Breast epithelium (tissue), 3 donors: ENCODE data around the gene ACACB.

Experiments
- POLR2A ChIP-seq: fragments of 450-650 bp; IDR thresholded peaks from one replicate; pipeline ENCODE4 v1.6.1; 2016; ENCODE audit warnings: antibody characterized with exemption, mild to moderate bottlenecking, moderate library complexity
- TF ChIP-seq, protein P1 (sequence below), 3 donors: fragments of 450-650 bp; IDR thresholded peaks; one replicate each; pipeline ENCODE4 v1.5.1; 2016 to 2017; ENCODE audit warnings: antibody characterized with exemption in 3 of 3, mild to moderate bottlenecking in 3 of 3, moderate library complexity in 3 of 3

DNA sequence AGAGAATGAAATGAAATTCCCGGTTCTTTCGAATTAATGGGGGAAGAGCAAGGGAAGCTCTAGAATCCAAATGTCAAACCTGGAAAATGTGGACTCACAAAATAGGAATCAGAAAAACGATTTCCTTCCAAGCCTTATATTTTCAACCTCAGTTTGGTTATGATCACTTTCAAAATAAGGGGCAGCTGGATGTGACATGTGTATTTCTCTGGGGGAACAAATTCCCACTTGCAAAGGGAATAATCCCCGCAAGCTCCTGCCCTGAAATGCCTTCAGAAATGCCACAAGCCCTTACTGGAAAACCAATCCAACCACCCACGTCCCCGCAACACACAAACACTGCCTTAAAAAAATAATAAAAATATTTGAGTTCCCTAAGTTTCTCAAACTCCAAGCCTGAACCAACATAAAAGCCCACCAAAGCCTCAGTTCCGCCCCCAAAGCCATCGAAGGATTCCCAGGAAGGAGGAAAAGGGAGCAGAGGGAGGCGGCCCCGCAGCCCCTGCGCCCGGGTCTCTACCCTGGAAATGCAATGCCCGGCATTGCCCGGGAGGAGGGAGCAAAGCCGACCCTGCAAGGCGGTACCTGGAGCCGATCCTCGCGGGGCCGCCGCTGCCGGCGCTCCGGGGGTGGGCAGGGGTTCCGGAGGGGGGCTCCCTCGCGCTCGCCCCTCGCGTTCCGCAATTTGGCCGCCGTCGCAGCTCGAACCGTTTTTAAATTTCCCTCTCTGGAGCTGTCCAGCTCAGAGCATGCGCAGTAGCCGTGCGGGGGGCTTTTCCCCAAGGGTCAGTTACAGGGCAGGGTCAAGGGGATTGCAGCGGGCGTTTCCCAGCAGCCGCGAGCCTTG is 192.4 kb downstream of the ACACB start, which contains the start of gene FOXN4:
- TF ChIP-seq, protein P1, sequence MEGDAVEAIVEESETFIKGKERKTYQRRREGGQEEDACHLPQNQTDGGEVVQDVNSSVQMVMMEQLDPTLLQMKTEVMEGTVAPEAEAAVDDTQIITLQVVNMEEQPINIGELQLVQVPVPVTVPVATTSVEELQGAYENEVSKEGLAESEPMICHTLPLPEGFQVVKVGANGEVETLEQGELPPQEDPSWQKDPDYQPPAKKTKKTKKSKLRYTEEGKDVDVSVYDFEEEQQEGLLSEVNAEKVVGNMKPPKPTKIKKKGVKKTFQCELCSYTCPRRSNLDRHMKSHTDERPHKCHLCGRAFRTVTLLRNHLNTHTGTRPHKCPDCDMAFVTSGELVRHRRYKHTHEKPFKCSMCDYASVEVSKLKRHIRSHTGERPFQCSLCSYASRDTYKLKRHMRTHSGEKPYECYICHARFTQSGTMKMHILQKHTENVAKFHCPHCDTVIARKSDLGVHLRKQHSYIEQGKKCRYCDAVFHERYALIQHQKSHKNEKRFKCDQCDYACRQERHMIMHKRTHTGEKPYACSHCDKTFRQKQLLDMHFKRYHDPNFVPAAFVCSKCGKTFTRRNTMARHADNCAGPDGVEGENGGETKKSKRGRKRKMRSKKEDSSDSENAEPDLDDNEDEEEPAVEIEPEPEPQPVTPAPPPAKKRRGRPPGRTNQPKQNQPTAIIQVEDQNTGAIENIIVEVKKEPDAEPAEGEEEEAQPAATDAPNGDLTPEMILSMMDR (IDR thresholded peaks at IDR 0.05): no peak
- TF ChIP-seq POLR2A: no peak
